ENCODE measurements around the gene IFT22.

- TF ChIP-seq CTCF (conservative IDR thresholded peaks at IDR 0.05; ENCODE audit: low read depth, low read length) (no peak), EZH2 (IDR thresholded peaks at IDR 0.05; ENCODE audit: borderline replicate concordance, low read depth, low read length, poor library complexity, severe bottlenecking) (no peak)
Measured at GRCh38 chr7:101347477-101347876, 25.9 kb upstream of the IFT22 start.

Data from A673 (cell line).